ENCODE data around the gene VAPA.

DNA sequence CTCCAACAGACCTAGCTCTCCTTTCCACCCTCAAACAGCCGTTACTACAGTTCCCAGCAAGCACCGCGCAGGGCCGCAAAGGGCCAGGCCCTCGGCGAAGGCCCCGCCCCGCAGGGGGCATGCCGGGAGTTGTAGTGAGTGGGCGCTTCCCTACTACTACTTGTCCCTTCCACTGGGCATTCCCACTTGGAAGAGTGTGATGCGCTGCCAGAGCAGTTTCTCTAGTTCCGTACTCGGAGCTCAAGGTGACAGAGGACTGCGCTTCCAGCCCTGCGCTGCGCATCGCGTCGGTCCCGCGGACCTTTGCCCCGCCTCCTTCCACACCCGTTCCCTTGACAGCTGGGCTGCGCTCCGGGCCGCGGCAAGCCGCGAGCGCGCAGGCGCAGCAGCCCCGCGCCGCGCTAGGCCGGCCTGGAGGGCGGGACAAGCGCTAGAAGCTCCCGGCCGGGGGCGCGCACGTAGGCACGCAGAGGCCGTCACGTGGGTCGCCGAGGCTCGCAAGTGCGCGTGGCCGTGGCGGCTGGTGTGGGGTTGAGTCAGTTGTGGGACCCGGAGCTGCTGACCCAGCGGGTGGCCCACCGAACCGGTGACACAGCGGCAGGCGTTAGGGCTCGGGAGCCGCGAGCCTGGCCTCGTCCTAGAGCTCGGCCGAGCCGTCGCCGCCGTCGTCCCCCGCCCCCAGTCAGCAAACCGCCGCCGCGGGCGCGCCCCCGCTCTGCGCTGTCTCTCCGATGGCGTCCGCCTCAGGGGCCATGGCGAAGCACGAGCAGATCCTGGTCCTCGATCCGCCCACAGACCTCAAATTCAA lies at the start of gene VAPA:
- TF ChIP-seq, protein P1, sequence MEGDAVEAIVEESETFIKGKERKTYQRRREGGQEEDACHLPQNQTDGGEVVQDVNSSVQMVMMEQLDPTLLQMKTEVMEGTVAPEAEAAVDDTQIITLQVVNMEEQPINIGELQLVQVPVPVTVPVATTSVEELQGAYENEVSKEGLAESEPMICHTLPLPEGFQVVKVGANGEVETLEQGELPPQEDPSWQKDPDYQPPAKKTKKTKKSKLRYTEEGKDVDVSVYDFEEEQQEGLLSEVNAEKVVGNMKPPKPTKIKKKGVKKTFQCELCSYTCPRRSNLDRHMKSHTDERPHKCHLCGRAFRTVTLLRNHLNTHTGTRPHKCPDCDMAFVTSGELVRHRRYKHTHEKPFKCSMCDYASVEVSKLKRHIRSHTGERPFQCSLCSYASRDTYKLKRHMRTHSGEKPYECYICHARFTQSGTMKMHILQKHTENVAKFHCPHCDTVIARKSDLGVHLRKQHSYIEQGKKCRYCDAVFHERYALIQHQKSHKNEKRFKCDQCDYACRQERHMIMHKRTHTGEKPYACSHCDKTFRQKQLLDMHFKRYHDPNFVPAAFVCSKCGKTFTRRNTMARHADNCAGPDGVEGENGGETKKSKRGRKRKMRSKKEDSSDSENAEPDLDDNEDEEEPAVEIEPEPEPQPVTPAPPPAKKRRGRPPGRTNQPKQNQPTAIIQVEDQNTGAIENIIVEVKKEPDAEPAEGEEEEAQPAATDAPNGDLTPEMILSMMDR (IDR thresholded peaks at IDR 0.05): no peak
- TF ChIP-seq EZH2 (IDR thresholded peaks at IDR 0.05; ENCODE audit: borderline replicate concordance, insufficient read depth, low read depth, low read length, poor library complexity, severe bottlenecking): no peak

All from B cell (primary cell).